SH-SY5Y (cell line): Measurements from ENCODE around the gene RXRA.

Experiments
- GATA2 ChIP-seq: IDR thresholded peaks from 2 replicates; pipeline ENCODE4 v1.6.1; 2011; ENCODE audit warnings: mild to moderate bottlenecking, low read depth, low read length
- GATA3 ChIP-seq: IDR thresholded peaks from 2 replicates; pipeline ENCODE4 v1.6.1; 2011; ENCODE audit warnings: low read depth, mild to moderate bottlenecking, low read length, moderate library complexity

Gene RXRA

DNA sequence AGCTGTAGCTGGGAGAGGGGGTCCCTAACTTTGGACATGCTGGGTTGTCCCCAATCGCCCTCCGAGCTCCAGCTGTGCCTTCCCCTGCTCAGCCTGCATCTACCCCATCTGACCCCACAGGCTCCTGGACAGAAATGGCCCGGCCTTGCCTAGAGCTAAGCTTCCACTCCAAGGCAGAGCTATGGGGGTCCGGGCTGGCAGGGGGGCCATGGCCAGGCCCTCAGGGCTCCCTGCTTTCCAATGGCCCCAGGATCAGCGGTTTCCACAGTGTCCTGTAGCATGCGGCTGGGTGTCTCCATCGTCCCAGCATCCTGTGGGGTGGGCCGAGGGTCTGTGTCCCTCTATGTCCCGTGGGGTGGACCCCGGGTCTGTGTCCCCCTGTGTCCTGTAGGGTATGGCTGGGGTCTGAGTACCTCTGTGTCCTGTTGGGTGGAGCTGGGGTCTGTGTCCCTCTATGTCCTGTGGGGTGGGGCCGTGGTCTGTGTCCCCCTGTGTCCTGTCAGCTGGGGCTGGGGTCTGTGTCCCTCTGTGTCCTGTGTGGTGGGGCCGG lies 130.6 kb downstream of the RXRA start:
- TF ChIP-seq GATA2: no peak

DNA sequence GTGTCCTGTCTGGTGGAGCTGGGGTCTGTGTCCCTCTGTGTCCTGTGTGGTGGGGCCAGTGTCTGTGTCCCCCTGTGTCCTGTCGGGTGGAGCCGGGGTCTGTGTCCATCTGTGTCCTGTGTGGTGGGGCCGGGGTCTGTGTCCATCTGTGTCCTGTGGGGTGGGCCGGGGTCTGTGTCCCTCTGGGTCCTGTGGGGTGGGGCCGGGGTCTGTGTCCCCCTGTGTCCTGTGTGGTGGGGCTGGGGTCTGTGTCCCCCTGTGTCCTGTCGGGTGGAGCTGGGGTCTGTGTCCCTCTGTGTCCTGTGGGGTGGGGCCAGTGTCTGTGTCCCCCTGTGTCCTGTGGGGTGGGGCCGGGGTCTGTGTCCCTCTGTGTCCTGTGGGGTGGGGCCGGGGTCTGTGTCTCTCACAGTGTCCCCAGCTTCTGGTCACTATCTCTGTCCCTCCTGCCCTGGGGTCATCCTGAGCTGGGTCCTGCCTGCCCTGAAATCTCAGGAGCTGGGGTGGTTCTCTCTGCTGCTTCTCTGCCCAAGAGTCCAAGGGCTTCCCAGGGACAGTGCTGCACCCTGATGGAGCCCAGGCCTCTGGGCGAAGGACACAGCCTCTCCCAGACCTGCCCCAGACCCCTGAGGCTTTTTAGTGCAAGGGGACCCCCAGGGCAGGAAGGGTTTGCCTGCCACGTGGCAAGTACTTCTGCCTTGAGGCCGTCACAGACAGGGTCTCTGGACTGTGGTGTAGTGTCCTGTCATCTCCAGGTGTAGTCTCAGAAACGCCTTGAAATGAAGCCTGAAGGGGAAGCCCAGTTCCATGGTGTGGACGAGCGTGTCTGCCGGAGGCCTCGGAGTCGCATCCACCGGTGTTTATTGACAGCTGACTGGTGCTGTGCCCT lies 131.3 kb downstream of the RXRA start:
- no peak for TF ChIP-seq GATA2
- TF ChIP-seq GATA3: no peak

DNA sequence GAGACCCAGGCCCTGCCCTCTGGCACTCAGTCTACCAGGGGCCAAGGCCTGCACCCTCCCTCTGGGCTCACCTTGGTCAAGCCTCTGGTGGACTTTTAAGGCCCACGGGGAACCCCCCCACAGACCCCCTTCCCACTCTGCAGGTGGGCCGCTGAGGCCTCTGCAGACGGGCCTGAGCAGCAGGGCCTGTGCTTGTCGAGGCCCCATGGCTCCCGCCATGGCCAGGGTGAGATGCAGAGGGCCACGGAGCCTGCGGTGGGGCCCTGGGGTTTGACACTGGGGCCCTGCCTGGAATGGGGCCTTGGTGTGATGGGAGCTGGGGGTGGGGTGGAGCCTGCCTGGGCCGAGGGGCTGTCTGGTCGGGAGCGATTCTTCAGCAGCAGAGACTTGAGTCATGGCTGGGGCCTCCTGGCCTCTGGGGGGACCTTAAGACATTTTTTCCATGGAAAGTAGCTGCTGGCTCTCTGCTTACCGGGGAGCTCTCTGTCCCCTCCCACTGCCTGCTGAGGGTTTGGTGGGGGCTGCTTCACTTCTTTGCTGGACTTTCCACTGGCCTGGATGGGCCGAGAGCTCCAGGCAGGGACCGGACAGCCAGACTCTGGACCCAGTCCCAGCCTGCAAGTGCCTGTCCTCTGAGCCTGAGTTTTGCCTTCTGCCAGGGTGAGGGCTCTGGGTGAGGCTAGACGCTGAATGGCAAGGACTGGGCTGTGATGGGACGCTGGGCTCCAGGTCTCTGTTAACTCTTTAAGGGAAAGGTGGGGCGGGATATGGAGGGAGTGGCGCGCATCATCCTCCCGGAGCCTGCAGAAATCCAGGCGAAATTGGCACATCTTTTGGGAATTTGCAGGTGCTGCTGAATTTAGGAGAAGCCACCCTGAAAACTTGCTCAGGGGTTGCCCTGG lies 132.2 kb downstream of the RXRA start:
- TF ChIP-seq GATA2 (no peak), GATA3 (no peak)

DNA sequence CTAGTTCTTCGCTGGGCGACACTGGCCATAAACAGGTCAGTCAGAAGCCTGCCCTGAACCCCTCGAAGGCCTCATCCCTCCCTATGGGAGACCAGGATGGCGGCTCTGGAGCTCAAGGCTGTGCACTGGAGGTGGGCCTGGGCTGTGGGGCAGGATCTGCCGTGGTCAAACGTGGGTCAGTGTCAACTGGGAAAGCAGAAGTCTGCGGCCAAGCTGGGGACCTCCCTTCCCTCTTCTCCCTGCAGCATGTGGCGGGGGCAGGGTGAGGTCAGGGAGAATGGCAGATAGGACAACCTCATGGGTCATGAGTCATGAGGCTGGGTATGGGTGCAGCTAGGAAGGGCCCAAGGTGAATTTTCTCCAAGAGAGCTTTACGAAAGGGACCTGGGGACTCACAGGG lies 132.9 kb downstream of the RXRA start:
- TF ChIP-seq GATA3 (no peak), GATA2 (no peak)

DNA sequence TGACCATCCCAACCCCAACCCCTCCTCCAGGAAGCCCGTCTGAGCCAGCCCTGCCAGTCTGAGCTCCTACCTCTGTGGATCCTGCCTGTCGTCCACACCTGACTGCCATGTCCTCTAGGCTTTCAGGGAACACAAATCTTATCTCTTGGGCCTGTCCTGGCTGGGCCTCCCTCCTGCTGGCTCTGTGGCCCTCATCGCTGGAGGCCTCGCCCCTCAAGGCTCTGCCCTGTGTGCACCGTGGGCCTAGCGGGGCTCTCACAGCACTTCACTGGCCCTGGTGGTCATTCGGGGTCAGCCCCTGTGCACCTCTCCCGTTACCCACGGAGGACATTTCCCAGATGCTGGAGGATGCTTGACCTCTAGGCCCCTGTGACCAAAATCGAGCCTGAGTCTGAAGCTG lies 133.3 kb downstream of the RXRA start:
- TF ChIP-seq GATA3 (no peak), GATA2 (no peak)

DNA sequence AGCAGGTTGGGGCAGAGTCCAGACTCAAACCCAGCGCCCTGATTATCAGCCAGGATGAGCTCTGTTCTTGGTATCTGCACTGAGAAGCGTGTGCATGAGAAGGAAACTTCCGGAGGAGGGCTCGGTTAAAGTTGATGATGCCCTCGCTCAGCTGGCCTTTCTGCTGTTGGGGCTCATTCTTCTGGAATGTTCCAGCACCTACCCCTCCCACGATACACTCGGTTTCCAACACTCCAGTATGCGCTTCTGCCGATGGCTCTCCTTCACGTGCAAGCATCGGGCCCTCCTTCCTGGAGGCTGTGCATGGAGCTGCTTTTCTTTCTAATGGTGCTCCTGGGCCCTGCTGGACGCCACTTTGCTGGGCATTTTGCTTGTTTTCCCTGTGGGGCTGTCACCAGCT lies 134.0 kb downstream of the RXRA start:
- no peak for TF ChIP-seq GATA3
- TF ChIP-seq GATA2: no peak

DNA sequence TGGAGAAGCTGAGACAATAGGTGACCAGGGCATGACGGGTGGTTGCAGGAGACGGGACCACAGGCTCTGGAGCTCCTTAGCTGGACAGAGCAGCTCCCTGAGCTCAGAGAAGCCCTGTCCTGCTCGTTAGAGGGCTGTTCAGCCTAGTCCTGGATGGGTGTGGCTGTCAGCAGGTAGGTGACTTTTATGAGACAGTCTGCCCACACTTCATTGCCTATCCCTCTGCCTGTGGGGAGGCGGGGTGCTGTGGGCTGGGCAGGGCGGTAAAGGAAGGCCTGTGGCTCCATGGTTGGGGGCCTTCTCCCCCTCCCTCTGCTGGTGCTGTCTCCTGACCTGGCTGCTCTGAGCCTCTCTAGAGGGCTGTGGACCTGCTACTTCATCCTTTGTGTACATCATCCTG lies 134.6 kb downstream of the RXRA start:
- TF ChIP-seq GATA3: no peak
- TF ChIP-seq GATA2: no peak

DNA sequence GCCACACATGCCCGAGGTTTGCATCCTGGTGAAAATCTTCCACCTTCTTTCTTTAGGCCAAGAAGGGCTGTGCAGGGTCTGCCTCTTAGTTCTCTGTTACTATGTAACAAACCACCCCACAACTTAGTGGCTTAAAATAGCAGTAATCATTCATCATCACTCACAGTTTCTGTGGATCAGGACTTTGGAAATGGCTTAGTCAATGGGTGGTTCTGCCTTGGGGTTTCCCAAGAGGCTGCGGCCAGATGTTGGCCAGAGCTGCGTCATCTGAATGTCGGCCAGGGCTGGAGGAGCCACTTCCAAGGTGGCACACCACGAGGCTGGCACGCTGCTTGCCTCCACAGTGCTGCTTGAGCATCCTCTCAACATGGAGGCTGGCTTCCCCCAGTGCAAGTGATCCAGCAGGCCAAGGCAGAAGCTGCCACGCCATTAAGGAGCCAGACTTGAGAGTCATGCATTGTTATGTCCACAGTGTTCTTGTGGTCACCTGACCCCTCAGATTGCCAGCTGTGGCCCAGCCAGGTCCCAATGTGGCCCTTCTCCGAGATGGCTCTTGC lies 135.2 kb downstream of the RXRA start:
- TF ChIP-seq GATA3 (no peak), GATA2 (no peak)

DNA sequence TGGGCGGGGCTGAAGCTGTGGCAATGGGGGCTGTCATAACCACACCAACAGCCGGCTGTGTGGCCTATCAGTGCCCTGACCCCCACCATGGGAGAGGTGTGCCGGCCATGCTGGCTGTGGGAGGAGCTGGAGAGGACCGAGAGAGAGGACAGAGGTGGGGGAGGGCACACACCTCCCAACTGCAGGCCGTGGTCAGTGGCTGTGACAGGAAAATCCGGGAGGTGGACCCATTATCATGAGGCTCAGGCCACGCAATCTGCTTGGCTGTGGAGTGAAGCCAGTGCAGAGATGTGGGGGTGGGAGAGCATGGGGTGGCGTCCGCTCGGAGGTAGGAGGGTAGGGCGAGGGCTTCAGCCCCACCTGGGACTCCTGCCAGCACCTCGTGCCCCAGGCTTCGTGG lies 136.1 kb downstream of the RXRA start:
- no peak for TF ChIP-seq GATA2
- no peak for TF ChIP-seq GATA3

DNA sequence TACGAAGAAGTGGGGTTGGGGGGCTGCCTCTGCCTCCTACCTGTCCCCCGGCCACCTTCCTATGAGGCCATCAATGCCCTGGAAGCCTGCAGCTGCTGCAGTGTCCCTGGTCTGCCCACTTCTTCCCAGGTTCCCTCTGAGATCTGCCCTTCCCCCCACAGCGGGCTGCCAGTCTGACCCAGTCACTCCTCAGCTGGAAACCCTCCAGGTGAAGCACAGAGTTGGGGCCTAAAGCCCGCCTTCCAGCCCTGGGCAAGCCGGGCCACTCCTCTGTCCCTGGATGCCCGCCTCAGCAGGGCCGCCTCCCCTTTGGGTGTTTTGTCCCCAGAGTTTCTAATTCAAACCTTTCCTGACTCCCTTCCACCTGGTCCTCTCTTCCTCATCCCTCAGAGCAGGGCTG lies 137.0 kb downstream of the RXRA start:
- TF ChIP-seq GATA2 (no peak), GATA3 (no peak)

DNA sequence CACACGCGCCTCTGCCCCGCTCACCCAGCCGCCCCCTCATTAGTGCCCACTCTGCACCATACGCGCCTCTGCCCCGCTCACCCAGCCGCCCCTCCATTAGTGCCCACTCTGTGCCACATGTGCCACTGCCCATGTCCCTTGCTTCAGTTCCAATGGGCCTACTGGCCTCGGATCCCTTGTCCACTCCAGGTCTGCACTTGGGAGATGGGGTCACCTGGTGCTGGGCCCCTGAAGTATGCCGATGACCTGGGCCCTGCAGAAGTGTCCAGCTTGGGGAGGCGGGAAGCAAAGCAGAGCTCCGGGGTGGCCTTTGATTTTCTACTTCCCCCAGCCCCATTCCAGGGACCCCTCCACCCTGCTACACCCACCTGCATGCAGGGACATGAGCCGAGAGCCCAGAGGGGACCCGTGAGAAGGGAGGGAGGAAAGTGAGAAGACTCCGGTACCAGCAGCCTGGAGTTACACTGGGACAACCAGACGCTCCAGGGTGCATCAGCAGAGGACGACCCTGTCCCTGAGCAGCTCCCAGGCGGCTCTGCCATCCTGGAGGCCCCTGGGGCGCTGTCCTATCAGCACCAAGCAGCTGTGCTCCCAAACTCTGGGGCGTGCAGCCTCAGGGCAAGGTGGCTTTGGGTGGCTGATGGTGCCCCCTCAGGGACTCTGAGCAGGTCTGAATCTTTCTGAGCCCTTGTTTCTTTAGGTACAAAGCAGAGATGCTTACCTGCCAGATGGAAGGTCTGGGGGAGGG lies 140.8 kb downstream of the RXRA start:
- TF ChIP-seq GATA2 (no peak), GATA3 (no peak)

DNA sequence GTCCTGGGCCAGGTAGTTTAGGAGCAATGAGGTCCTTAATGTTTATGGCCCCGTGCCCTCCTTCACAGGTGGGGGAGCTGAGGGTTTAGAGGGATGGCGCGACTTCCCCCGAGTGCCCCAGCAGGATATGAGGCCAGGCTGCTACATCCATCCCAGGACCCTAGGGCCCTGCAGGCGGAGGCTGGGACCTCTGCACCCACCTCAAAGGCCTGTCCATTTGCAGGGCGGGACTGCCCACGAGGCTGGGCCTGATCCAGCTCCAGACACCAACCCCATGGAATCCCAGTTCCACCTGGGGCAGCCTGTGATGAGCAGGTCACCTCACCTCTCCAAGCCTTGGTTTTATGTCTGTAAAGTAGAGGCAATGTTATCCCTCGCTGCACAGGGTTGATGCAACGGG lies 142.1 kb downstream of the RXRA start:
- TF ChIP-seq GATA3: no peak
- TF ChIP-seq GATA2: no peak

DNA sequence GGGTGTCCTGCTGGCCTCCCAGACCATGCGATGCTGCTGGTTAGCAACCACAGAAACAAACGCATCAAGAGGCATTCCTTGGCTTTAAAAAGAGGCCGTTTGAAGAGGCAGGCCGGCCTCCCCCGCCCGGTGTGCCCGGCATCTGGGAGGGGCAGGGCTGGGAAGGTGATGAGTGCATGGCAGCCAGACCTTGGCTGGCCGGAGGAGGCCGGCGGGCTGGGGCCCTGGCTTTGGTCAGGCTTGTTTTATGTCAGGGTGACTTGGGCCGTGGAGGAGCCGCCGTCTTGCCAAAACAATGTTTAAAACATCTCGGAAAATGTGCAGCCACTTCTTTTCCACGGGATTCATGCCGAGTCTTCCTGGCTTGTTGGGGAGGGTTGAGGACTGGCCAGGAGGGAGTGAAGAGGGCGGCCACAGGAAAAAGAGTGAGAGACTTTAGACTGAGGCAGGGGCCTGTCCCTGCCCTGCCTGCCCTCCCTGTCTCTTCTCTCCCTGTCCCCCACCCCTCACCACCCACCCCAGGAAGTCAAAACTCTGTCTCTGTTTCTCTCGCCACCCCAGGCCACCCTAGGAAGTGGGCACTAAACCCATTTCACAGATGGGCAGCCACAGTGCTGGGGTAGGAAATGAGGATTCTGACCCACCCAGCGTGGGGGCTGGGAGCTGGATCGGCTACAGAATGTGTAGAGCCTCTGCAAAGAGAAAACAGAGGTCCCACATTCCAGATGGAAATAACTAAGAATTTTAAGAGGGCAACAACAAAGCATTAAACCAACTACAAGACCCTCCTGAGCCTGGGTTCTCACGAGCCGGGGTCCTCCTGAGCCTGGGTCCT lies 143.0 kb downstream of the RXRA start:
- TF ChIP-seq GATA2: no peak
- TF ChIP-seq GATA3: no peak
